ENCODE measurements around the gene PRKCB.
"Not testable (repeated sequence)": the region's sequence is repeated elsewhere in the genome, so short reads cannot be mapped to it uniquely, and the experiment has no call there.

Gene PRKCB

GRCh38 chr16:24132797-24133155 is 297.0 kb downstream of the PRKCB start:
- DNase-seq (ENCODE audit: low spot score) = no peak

DNA sequence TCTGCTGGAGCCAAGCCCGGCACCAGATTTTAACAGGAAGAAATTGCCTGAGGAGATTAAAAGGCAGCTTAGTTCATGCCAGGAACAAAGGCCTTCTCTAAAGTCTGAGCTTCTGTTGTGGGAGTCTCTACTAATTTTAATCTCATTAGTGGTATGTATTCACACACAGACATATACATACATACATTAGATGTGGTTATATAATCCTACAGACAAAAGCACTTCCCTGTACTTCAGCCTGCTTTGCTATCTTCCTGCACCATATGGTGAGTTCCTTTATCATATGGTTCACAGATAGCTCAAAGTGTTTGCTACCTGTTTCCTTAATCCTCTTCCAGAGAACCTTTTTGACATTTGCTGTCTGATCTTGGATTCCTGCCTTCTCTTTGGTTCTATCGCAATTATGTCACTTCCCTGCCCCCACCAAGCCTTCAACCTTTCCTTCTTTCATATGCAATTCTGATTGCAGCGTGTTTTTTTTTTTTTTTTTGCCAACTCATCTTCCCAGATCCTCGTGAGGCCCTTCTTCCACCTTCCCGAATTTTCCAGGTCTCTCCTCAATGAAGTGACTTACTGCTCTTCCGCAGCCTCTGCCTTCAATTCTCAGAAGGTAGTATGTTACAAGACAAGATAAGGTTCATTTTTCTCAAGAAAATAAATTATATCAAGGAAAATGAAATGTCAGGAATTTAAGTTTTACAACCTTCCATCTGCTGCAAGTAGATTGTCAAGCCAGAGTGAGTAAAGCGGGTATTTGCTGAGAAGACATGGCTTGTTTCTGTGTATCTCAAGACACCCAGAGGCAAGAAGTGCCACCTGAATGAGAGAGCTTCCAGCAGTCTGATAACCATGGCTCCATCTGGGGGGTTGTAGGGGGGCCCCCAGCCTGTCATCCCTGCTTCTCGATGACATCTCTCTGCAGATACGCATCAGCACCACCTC is 300.1 kb downstream of the PRKCB start:
- DNase-seq (ENCODE audit: low spot score) = no peak

DNA sequence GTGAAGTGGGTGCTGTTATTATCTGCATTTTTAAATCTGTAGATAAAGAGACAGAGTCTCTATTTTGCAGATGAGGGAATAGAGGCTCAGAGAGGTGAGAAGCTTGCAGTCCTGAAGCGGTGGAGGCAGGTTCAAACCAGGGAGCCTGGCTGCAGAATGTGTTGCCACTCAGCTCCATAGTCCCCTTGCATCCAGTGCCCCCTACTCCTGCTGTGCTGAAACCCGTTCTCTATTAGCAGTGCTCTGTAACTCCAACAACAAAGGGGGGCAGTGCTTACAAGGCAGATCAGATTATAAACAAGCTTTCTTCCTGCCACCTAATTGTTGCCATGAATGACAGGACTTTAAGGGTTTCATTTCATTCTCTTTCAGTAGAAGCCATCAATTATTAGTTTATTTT is 302.2 kb downstream of the PRKCB start:
- no peak for DNase-seq (ENCODE audit: low spot score)

GRCh38 chr16:24138575-24138974 is 302.8 kb downstream of the PRKCB start:
- no peak for DNase-seq (ENCODE audit: low spot score)

GRCh38 chr16:24139282-24139681 is 303.5 kb downstream of the PRKCB start:
- no peak for DNase-seq (ENCODE audit: low spot score)

GRCh38 chr16:24140730-24141129 is 304.9 kb downstream of the PRKCB start:
- no peak for DNase-seq (ENCODE audit: low spot score)

DNA sequence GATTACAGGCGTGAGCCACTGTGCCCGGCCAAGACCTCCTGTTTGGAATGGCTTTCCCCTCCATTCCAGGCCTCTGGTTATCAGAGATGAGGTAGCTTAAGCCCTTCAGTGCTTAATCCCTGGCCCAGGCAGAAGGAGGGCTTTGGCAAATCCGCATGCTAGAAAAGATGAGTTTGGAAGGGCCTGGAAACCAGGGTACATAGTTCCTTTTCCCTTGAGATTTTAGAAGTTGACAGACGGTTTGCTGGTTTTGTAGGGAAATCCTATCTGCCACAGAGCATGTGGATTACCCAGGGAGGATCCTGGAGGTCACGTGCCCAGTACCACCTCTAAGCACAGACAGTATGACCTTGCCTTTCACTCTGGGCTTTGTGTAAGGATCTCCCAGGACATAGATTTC is 305.7 kb downstream of the PRKCB start:
- DNase-seq (ENCODE audit: low spot score) = no peak

GRCh38 chr16:24141917-24142316 is 306.1 kb downstream of the PRKCB start:
- no peak for DNase-seq (ENCODE audit: low spot score)

DNA sequence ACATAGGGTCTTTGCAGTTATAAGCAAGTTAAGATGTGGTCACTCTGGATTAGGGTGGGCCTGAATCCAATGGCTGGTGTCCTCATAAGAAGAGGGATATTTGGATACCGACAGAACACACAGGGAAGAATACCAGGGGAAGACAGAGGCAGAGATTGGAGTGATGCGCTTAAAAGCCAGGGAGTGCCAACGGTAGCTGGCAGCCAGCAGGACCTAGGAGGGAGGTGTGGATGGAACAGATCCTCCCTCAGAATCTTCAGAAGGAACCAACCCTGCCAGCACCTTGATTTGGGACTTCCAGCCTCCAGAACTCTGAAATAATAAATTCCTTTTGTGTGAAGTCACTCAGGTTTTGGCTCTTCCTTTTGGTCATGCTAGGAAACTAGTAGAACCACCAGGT is 310.1 kb downstream of the PRKCB start:
- DNase-seq (ENCODE audit: low spot score) = no peak

DNA sequence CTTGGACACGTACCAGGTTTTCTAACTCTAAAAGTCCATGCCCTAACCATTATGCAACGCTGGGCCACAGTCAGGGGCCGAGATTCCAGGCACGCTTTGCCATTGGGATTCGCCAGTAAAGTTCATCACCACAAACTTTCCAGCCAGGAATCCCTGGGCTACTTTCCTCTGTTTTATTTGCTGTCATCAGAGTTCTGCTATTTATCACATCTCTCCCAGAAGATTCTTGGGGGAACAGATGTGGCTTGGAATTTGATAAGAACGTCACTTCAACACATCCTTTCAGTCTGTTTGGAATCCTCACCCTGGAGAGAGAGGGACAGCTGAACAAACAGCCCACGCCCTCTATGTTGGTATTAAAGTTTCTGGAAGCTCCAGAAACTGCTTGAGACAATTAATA is 310.7 kb downstream of the PRKCB start:
- no peak for DNase-seq (ENCODE audit: low spot score)

- DNase-seq (ENCODE audit: low spot score) = no peak
These were observed 313.3 kb downstream of the PRKCB start for GRCh38 chr16:24149102-24149501.

GRCh38 chr16:24150282-24150681 is 314.5 kb downstream of the PRKCB start:
- DNase-seq (ENCODE audit: low spot score) = no peak

- no peak for DNase-seq (ENCODE audit: low spot score)
These were observed 315.7 kb downstream of the PRKCB start for GRCh38 chr16:24151482-24151939.

GRCh38 chr16:24152048-24152447 is 316.3 kb downstream of the PRKCB start:
- DNase-seq (ENCODE audit: low spot score) = not testable (repeated sequence)

DNA sequence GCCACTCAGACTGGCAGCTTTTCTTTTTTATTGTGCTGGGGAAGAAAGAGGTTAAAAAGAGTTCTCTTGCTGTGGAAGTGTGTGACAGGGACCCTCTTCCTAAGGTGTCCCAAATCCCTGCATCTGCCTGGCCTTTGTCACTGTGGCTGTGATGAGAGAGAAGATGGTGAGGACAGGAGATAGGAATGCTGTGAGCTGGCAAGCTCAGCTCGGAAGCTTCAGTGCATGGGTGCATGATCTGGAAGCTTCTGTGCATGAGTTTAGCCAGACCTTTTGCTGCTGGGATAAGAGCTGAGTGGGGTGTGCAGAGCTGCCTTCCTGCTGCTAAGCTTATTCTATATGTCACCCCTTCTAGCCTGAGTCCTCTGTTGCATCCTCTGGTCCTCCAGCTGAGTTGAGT is 317.0 kb downstream of the PRKCB start:
- no peak for DNase-seq (ENCODE audit: low spot score)

- DNase-seq (ENCODE audit: low spot score) = no peak
These were observed 321.0 kb downstream of the PRKCB start for GRCh38 chr16:24156777-24157176.

GRCh38 chr16:24163935-24164334 is 328.2 kb downstream of the PRKCB start:
- no peak for DNase-seq (ENCODE audit: low spot score)

GRCh38 chr16:24164416-24164815 is 328.6 kb downstream of the PRKCB start:
- DNase-seq (ENCODE audit: low spot score) = no peak

- DNase-seq (ENCODE audit: low spot score) = no peak
These were observed 329.5 kb downstream of the PRKCB start for GRCh38 chr16:24165273-24165672.

DNA sequence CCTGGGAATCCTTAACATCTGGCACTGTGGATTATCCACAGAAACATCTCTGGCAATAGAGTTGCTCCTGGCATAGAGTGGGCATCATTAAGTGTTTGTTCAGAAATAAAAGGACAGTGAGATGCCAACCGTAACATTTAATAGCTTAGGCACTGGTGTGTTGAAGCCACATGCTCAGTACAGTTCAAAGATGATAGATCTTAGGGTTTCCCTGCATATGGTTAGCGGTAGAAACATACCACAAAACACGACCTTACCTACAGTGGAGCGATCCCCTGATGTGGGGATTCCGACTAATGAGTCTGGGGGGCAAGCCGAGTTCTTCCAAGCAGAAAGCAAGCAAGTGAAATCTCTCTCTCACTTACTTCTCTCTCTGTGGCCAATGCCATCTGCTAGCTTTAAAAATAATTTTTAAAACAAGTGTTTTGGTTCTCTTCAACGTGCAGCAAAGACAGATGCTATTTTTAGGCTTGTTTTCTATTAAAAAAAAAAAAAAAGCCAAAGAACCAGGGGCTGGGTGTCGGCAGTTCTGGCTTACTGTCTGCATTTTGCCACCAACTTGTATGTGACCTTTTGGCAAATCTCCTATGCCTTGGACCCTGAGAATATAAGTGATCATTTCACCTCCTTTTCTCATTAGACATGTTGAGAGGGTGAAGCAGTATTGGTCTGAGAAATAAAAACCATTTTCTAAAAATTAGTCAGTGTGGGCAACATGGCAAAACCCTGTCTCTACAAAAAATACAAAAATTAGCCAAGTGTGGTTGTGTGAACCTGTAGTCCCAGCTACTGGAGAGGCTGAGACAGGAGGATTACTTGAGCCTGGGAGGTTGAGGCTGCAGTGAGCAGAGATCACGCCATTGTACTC is 331.1 kb downstream of the PRKCB start:
- no peak for DNase-seq (ENCODE audit: low spot score)

- DNase-seq (ENCODE audit: low spot score) = no peak
These were observed 333.1 kb downstream of the PRKCB start for GRCh38 chr16:24168856-24169255.

DNA sequence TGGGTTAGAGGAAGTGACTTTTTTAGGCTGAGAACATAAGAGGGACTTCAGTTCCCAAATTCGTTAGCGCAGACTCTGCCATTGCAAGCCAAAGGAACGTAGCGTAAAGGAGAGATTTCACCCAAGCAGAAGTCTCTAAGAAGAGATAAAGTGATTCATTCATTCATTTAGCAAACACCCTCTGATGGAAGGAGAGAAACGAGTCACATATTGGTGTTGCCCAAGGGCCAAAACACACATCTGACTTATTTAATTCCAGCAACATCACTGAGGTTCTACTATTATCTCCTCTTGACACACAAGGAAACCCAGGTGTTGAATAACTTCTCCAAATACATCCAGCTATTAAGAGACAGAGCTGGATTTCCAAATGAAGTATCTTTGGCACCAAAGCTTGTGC is 334.6 kb downstream of the PRKCB start:
- no peak for DNase-seq (ENCODE audit: low spot score)

GRCh38 chr16:24174504-24174903 is 338.7 kb downstream of the PRKCB start:
- no peak for DNase-seq (ENCODE audit: low spot score)

Data from AG20443 (cell line).